ENCODE measurements around the gene TMC1.
A peak's percentile ranks its signal among the peaks of the same experiment; 100 is the strongest.

TMC1 gene

DNA sequence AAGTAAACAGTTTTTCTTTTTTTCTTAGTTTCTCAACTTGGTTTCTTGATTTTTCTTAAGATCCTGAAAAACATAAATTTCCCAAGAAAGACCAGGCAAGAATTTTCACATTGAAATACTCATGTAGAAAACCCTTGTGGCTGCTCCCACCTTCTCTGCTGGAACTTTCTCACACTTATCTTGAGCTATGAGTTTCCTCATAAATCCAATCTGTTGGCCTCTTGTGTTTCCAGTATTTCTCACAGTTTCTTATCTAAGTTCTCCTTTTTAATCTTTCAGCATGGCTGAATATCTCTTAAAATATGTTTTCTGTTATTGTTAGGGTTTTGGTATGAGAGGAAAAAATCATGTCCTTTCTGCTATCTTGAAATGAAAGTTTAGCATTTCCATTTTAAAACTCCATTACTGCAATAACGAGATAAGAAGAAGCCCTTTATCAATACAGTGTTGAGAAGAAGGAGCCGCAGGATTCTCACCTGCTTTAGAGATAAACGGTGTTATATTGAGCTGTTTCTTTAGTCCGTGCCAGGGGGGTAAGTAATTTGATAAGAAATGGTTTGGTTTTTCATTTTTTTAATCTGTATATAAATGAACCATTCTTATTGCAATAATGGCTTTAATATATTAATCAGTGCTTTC, 342.2 kb downstream of the TMC1 start:
- TF ChIP-seq, protein P1, sequence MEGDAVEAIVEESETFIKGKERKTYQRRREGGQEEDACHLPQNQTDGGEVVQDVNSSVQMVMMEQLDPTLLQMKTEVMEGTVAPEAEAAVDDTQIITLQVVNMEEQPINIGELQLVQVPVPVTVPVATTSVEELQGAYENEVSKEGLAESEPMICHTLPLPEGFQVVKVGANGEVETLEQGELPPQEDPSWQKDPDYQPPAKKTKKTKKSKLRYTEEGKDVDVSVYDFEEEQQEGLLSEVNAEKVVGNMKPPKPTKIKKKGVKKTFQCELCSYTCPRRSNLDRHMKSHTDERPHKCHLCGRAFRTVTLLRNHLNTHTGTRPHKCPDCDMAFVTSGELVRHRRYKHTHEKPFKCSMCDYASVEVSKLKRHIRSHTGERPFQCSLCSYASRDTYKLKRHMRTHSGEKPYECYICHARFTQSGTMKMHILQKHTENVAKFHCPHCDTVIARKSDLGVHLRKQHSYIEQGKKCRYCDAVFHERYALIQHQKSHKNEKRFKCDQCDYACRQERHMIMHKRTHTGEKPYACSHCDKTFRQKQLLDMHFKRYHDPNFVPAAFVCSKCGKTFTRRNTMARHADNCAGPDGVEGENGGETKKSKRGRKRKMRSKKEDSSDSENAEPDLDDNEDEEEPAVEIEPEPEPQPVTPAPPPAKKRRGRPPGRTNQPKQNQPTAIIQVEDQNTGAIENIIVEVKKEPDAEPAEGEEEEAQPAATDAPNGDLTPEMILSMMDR (IDR thresholded peaks at IDR 0.05; ENCODE audit: poor library complexity, severe bottlenecking) = no peak
- Histone ChIP-seq H3K4me1 (ENCODE audit: insufficient read depth, poor library complexity, severe bottlenecking) (no peaks in the 10 kb centered on the region), H3K27me3 (ENCODE audit: insufficient read depth, poor library complexity, severe bottlenecking) (no peaks in the 10 kb centered on the region), H3K9me3 (ENCODE audit: severe bottlenecking) (no peaks in the 10 kb centered on the region), H3K27ac (ENCODE audit: poor library complexity, severe bottlenecking) (no peak overlapping the region), H3K36me3 (ENCODE audit: low read depth) (no peaks in the 10 kb centered on the region), H3K4me3 (ENCODE audit: severe bottlenecking) (no peak overlapping the region)
- DNase-seq (ENCODE audit: low spot score) = no peak
- ATAC-seq (ENCODE audit: low read depth) = no peak

GRCh38 chr9:72864327-72864726, 342.9 kb downstream of the TMC1 start:
- no peak for DNase-seq (ENCODE audit: low spot score)
- Histone ChIP-seq H3K4me1 (ENCODE audit: insufficient read depth, poor library complexity, severe bottlenecking) (no peaks in the 10 kb centered on the region), H3K4me3 (ENCODE audit: severe bottlenecking) (no peak overlapping the region), H3K36me3 (ENCODE audit: low read depth) (no peaks in the 10 kb centered on the region), H3K9me3 (ENCODE audit: severe bottlenecking) (no peaks in the 10 kb centered on the region), H3K27me3 (ENCODE audit: insufficient read depth, poor library complexity, severe bottlenecking) (no peaks in the 10 kb centered on the region), H3K27ac (ENCODE audit: poor library complexity, severe bottlenecking) (no peak overlapping the region)
- TF ChIP-seq, protein P1 (IDR thresholded peaks at IDR 0.05; ENCODE audit: poor library complexity, severe bottlenecking) = no peak
- ATAC-seq (ENCODE audit: low read depth) = no peak

GRCh38 chr9:72871685-72872084, 350.3 kb downstream of the TMC1 start:
- H3K9me3 ChIP-seq (ENCODE audit: severe bottlenecking) = no peaks in the 10 kb centered on the region
- H3K27ac ChIP-seq (ENCODE audit: poor library complexity, severe bottlenecking) = no peak overlapping the region
- no peak for ATAC-seq (ENCODE audit: low read depth)
- TF ChIP-seq, protein P1 (IDR thresholded peaks at IDR 0.05; ENCODE audit: poor library complexity, severe bottlenecking) = peak; percentile 72
- H3K36me3 ChIP-seq (ENCODE audit: low read depth) = no peaks in the 10 kb centered on the region
- DNase-seq (ENCODE audit: low spot score) = no peak
- no peaks in the 10 kb centered on the region for H3K27me3 ChIP-seq (ENCODE audit: insufficient read depth, poor library complexity, severe bottlenecking)
- H3K4me3 ChIP-seq (ENCODE audit: severe bottlenecking) = no peak overlapping the region
- no peaks in the 10 kb centered on the region for H3K4me1 ChIP-seq (ENCODE audit: insufficient read depth, poor library complexity, severe bottlenecking)

- Histone ChIP-seq H3K9me3 (ENCODE audit: severe bottlenecking) (no peaks in the 10 kb centered on the region), H3K27me3 (ENCODE audit: insufficient read depth, poor library complexity, severe bottlenecking) (no peaks in the 10 kb centered on the region), H3K4me3 (ENCODE audit: severe bottlenecking) (no peak overlapping the region), H3K4me1 (ENCODE audit: insufficient read depth, poor library complexity, severe bottlenecking) (no peaks in the 10 kb centered on the region), H3K27ac (ENCODE audit: poor library complexity, severe bottlenecking) (no peak overlapping the region), H3K36me3 (ENCODE audit: low read depth) (no peaks in the 10 kb centered on the region)
- DNase-seq (ENCODE audit: low spot score) = no peak
- ATAC-seq (ENCODE audit: low read depth) = no peak
- TF ChIP-seq, protein P1 (IDR thresholded peaks at IDR 0.05; ENCODE audit: poor library complexity, severe bottlenecking) = no peak
Observed at GRCh38 chr9:72872718-72873117, 351.3 kb downstream of the TMC1 start.

- DNase-seq (ENCODE audit: low spot score) (no peak), ATAC-seq (ENCODE audit: low read depth) (no peak)
- Histone ChIP-seq H3K4me3 (ENCODE audit: severe bottlenecking) (no peak overlapping the region), H3K9me3 (ENCODE audit: severe bottlenecking) (no peaks in the 10 kb centered on the region), H3K4me1 (ENCODE audit: insufficient read depth, poor library complexity, severe bottlenecking) (no peaks in the 10 kb centered on the region), H3K27ac (ENCODE audit: poor library complexity, severe bottlenecking) (no peak overlapping the region), H3K36me3 (ENCODE audit: low read depth) (no peaks in the 10 kb centered on the region), H3K27me3 (ENCODE audit: insufficient read depth, poor library complexity, severe bottlenecking) (no peaks in the 10 kb centered on the region)
- TF ChIP-seq, protein P1 (IDR thresholded peaks at IDR 0.05; ENCODE audit: poor library complexity, severe bottlenecking) = no peak
Observed at GRCh38 chr9:72873456-72873855, 352.0 kb downstream of the TMC1 start.
